H9 (cell line): ENCODE data around the gene AEN. TPM values are rescaled to one million over a fixed set of nuclear protein-coding genes. Genes with fewer than 3 reads are reported as not detected.

Source experiments
- DNase-seq: peaks from one replicate; pipeline ENCODE4 v3.0.0-alpha.2; 2017
- H2AFZ ChIP-seq: one replicate; pipeline ENCODE4 v1.6.1; 2013; ENCODE audit warnings: mild to moderate bottlenecking, low read length, control low read depth, moderate library complexity
- H2AK5ac ChIP-seq: 2 replicates; pipeline ENCODE4 v1.6.1; 2013; ENCODE audit warnings: low read length, control low read depth, mixed read lengths; ENCODE audit not compliant: insufficient read length
- H2BK120ac ChIP-seq: one replicate; pipeline ENCODE4 v1.6.1; 2013; ENCODE audit warnings: low read depth, mild to moderate bottlenecking, low read length, control low read depth, inconsistent platforms; ENCODE audit not compliant: poor library complexity, severe bottlenecking
- H2BK12ac ChIP-seq: 2 replicates; pipeline ENCODE4 v1.6.1; 2013; ENCODE audit warnings: low read length, control low read depth, mixed read lengths, low read depth; ENCODE audit not compliant: insufficient read length
- H2BK15ac ChIP-seq: 2 replicates; pipeline ENCODE4 v1.6.1; 2013; ENCODE audit warnings: low read depth, low read length, control low read depth
- H2BK20ac ChIP-seq: one replicate; pipeline ENCODE4 v1.6.1; 2013; ENCODE audit warnings: low read depth, mild to moderate bottlenecking, low read length, control low read depth, inconsistent platforms; ENCODE audit not compliant: poor library complexity, severe bottlenecking
- H2BK5ac ChIP-seq: 2 replicates; pipeline ENCODE4 v1.6.1; 2013; ENCODE audit warnings: low read length, control low read depth, mixed read lengths; ENCODE audit not compliant: insufficient read length
- H3K14ac ChIP-seq: 2 replicates; pipeline ENCODE4 v1.6.1; 2013; ENCODE audit warnings: low read length, control low read depth; ENCODE audit not compliant: insufficient read depth
- H3K18ac ChIP-seq: 2 replicates; pipeline ENCODE4 v1.6.1; 2013; ENCODE audit warnings: low read depth, mild to moderate bottlenecking, mixed read lengths, low read length, control low read depth; ENCODE audit not compliant: insufficient read length
- H3K23ac ChIP-seq: 2 replicates; pipeline ENCODE4 v1.6.1; 2013; ENCODE audit warnings: low read length, control low read depth, mixed read lengths, low read depth; ENCODE audit not compliant: insufficient read length
- H3K23me2 ChIP-seq: 2 replicates; pipeline ENCODE4 v1.6.1; 2013; ENCODE audit warnings: low read depth, mild to moderate bottlenecking, mixed read lengths, low read length, control low read depth; ENCODE audit not compliant: insufficient read length, poor library complexity, severe bottlenecking
- H3K27ac ChIP-seq: 2 replicates; pipeline ENCODE4 v1.5.1; 2013; ENCODE audit warnings: low read length, control low read depth, mixed read lengths, low read depth; ENCODE audit not compliant: insufficient read length
- H3K27me3 ChIP-seq: 2 replicates; pipeline ENCODE4 v1.6.1; 2013; ENCODE audit warnings: low read length, control low read depth, inconsistent platforms; ENCODE audit not compliant: insufficient read depth
- H3K4ac ChIP-seq: 2 replicates; pipeline ENCODE4 v1.6.1; 2013; ENCODE audit warnings: low read depth, mild to moderate bottlenecking, control low read depth, inconsistent platforms, low read length, moderate library complexity
- H3K4me1 ChIP-seq: 2 replicates; pipeline ENCODE4 v1.6.1; 2013; ENCODE audit warnings: low read length, control low read depth, inconsistent platforms; ENCODE audit not compliant: insufficient read depth
- H3K4me2 ChIP-seq: 2 replicates; pipeline ENCODE4 v1.6.1; 2013; ENCODE audit warnings: low read length, control low read depth, mixed read lengths; ENCODE audit not compliant: insufficient read length, insufficient read depth
- H3K56ac ChIP-seq: 2 replicates; pipeline ENCODE4 v1.6.1; 2013; ENCODE audit warnings: low read depth, mild to moderate bottlenecking, mixed read lengths, low read length, control low read depth; ENCODE audit not compliant: insufficient read length
- H3K79me1 ChIP-seq: 2 replicates; pipeline ENCODE4 v1.6.1; 2013; ENCODE audit warnings: low read depth, mild to moderate bottlenecking, moderate library complexity, low read length, control low read depth, inconsistent platforms; ENCODE audit not compliant: insufficient read depth, poor library complexity, severe bottlenecking
- H3K79me2 ChIP-seq: 2 replicates; pipeline ENCODE4 v1.6.1; 2013; ENCODE audit warnings: low read length, control low read depth, inconsistent platforms; ENCODE audit not compliant: insufficient read depth
- H3K9ac ChIP-seq: 2 replicates; pipeline ENCODE4 v1.6.1; 2013; ENCODE audit warnings: low read length, control low read depth, mixed read lengths; ENCODE audit not compliant: insufficient read length; ENCODE audit errors: extremely low read depth
- H3K9me3 ChIP-seq: one replicate; pipeline ENCODE4 v1.6.1; 2013; ENCODE audit warnings: low read depth, low read length, inconsistent platforms; ENCODE audit not compliant: control insufficient read depth
- H3T11ph ChIP-seq: one replicate; pipeline ENCODE4 v1.6.1; 2013; ENCODE audit warnings: mild to moderate bottlenecking, low read length, control low read depth, inconsistent platforms
- H4K20me1 ChIP-seq: one replicate; pipeline ENCODE4 v1.6.1; 2013; ENCODE audit not compliant: control insufficient read depth, insufficient read length, insufficient read depth
- H4K5ac ChIP-seq: 2 replicates; pipeline ENCODE4 v1.6.1; 2013; ENCODE audit warnings: low read depth, mild to moderate bottlenecking, mixed read lengths, low read length, control low read depth; ENCODE audit not compliant: insufficient read length
- H4K8ac ChIP-seq: replicated peaks from 2 replicates; pipeline ENCODE4 v1.6.1; 2013; ENCODE audit warnings: low read length, control low read depth, mixed read lengths, low read depth; ENCODE audit not compliant: insufficient read length
- H4K91ac ChIP-seq: 2 replicates; pipeline ENCODE4 v1.6.1; 2013; ENCODE audit warnings: low read depth, mild to moderate bottlenecking, moderate library complexity, mixed read lengths, low read length, control low read depth; ENCODE audit not compliant: insufficient read length
- H3K27ac Mint-ChIP-seq, 3 experiments: 2 replicates in 2 of 3; 3 replicates in 1 of 3; pipeline ENCODE4 v1.8.0; 2020 to 2021; ENCODE audit warnings: mixed read lengths in 3 of 3, mild to moderate bottlenecking in 1 of 3, moderate library complexity in 1 of 3
- H3K27me3 Mint-ChIP-seq: 2 replicates; pipeline ENCODE4 v1.8.0; 2021; ENCODE audit warnings: low read depth, mild to moderate bottlenecking, moderate library complexity, mixed read lengths
- H3K36me3 Mint-ChIP-seq, 3 experiments: 2 replicates in 2 of 3; 3 replicates in 1 of 3; pipeline ENCODE4 v1.8.0; 2020 to 2021; ENCODE audit warnings: low read depth in 3 of 3, mixed read lengths in 3 of 3; ENCODE audit not compliant: insufficient read depth in 1 of 3
- H3K4me1 Mint-ChIP-seq, 2 experiments: 2 replicates each; pipeline ENCODE4 v1.8.0; 2020; ENCODE audit warnings: mixed read lengths in 2 of 2
- H3K4me3 Mint-ChIP-seq, 2 experiments: 2 replicates in 1 of 2; 3 replicates in 1 of 2; pipeline ENCODE4 v1.8.0; 2020 to 2021; ENCODE audit warnings: mild to moderate bottlenecking in 2 of 2, mixed read lengths in 2 of 2, moderate library complexity in 1 of 2
- H3K9me3 Mint-ChIP-seq, 2 experiments: 2 replicates in 1 of 2; 3 replicates in 1 of 2; pipeline ENCODE4 v1.8.0; 2020; ENCODE audit warnings: mild to moderate bottlenecking in 2 of 2, mixed read lengths in 2 of 2, moderate library complexity in 1 of 2
- WGBS: extraction: QIAGEN DNeasy Blood & Tissue Kit; methylation state at CpG from one replicate; pipeline ENCODE4 v1.1.7; 2013; ENCODE audit warnings: missing lambda C conversion rate, low lambda C conversion rate, mixed read lengths; ENCODE audit not compliant: insufficient read length; ENCODE audit errors: extremely low coverage; 5-methylcytosine and 5-hydroxymethylcytosine counted together
- total RNA-seq: library from RNA; stranded (reverse); gene quantifications from 2 replicates; pipeline ENCODE4 v1.2.1, GENCODE V29; 2021
- TF ChIP-seq, protein P1 (sequence below): fragments of 200-600 bp; sonication (generic); conservative IDR thresholded peaks from 3 replicates; pipeline ENCODE4 v1.8.0; 2021; ENCODE audit warnings: antibody characterized with exemption, mild to moderate bottlenecking

Gene AEN
- total RNA-seq, 1 experiment from 2014 or later: 132 TPM

DNA sequence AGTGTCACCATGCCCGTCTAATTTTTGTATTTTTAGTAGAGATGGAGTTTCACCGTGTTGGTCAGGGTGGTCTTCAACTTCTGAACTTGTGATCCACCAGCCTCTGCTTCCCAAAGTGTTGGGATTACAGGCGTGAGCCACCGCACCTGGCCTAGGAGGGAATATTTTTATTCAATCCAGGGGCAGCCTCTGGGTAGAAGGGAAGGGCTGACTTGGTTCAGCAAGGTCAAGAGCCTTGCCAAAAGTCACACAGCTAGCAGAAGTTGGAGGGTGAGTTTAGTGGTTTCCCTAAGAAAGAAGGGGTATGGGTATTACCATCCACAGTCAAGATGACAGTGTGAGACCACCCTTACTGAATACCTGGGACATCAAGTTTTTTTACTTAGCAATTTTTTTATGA is 4.9 kb upstream of the AEN start:
- Mint-ChIP-seq H3K9me3 (no peaks in the 10 kb centered on the region; a peak in 2 of 5 replicates), H3K27me3 (peaks cover 33% of the 10 kb centered on the region), H3K36me3 (no peaks in the 10 kb centered on the region), H3K4me3 (no peak overlapping the region), H3K27ac (peak overlapping the region in 2 of 3 experiments; percentile 42 to 95; a peak in 2 of 7 replicates), H3K4me1 (peaks cover 59 to 77% of the 10 kb centered on the region in 2 experiments)
- TF ChIP-seq, protein P1, sequence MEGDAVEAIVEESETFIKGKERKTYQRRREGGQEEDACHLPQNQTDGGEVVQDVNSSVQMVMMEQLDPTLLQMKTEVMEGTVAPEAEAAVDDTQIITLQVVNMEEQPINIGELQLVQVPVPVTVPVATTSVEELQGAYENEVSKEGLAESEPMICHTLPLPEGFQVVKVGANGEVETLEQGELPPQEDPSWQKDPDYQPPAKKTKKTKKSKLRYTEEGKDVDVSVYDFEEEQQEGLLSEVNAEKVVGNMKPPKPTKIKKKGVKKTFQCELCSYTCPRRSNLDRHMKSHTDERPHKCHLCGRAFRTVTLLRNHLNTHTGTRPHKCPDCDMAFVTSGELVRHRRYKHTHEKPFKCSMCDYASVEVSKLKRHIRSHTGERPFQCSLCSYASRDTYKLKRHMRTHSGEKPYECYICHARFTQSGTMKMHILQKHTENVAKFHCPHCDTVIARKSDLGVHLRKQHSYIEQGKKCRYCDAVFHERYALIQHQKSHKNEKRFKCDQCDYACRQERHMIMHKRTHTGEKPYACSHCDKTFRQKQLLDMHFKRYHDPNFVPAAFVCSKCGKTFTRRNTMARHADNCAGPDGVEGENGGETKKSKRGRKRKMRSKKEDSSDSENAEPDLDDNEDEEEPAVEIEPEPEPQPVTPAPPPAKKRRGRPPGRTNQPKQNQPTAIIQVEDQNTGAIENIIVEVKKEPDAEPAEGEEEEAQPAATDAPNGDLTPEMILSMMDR: no peak
- H3T11ph ChIP-seq: no peak overlapping the region
- no peak overlapping the region for H3K18ac ChIP-seq
- H3K4me1 ChIP-seq: peaks cover 13% of the 10 kb centered on the region; the same call in 1 of the 2 replicates
- no peak overlapping the region for H3K27ac ChIP-seq
- H3K14ac ChIP-seq: no peak overlapping the region
- H2AK5ac ChIP-seq: no peak overlapping the region
- no peak overlapping the region for H2AFZ ChIP-seq
- H3K4me2 ChIP-seq: no peak overlapping the region
- no peak overlapping the region for H2BK120ac ChIP-seq
- DNase-seq: peak; percentile 15
- no peak overlapping the region for H3K23ac ChIP-seq
- no peak overlapping the region for H3K56ac ChIP-seq
- H3K23me2 ChIP-seq: no peaks in the 10 kb centered on the region
- no peak overlapping the region for H2BK5ac ChIP-seq
- no peaks in the 10 kb centered on the region for H4K20me1 ChIP-seq
- H4K91ac ChIP-seq: no peak overlapping the region
- no peaks in the 10 kb centered on the region for H3K79me1 ChIP-seq
- H2BK12ac ChIP-seq: no peak overlapping the region
- H4K8ac ChIP-seq: no peak overlapping the region
- no peak overlapping the region for H4K5ac ChIP-seq
- no peak overlapping the region for H3K9ac ChIP-seq
- no peaks in the 10 kb centered on the region; the same call in 1 of the 2 replicates for H3K27me3 ChIP-seq
- no peak overlapping the region for H2BK15ac ChIP-seq
- no peaks in the 10 kb centered on the region; the same call in 1 of the 2 replicates for H3K79me2 ChIP-seq
- no CpG with 5 or more reads among the region's 4 CpGs for WGBS
- H2BK20ac ChIP-seq: no peak overlapping the region
- no peaks in the 10 kb centered on the region for H3K9me3 ChIP-seq
- no peak overlapping the region for H3K4ac ChIP-seq
